ENCODE results near the gene AKAP5. TPM values are rescaled to one million over a fixed set of nuclear protein-coding genes. Genes with fewer than 3 reads are reported as not detected.

AKAP5 gene
- total and polyA plus RNA-seq, 8 donors, result 0.04 to 0.37 (median 0.16) TPM

DNA sequence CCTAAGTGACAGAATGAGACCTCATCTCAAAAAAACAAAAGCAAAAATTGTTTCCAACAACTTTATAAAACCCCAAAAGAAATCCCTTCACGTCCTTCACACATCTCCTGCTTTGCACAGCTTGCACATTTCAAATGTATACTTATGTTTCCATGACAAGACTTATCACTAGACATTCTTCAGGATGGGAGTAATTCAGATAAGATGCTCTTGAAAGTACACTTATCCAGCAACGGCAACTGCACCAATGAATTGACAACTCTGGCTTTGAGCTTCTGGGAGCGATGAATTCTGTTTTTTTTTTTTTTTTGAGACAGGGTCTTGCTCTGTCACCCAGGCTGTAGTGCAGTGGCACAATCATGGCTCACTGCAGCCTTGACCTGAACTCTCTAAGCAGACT lies 30.8 kb upstream of the AKAP5 start:
- TF ChIP-seq, protein P1, sequence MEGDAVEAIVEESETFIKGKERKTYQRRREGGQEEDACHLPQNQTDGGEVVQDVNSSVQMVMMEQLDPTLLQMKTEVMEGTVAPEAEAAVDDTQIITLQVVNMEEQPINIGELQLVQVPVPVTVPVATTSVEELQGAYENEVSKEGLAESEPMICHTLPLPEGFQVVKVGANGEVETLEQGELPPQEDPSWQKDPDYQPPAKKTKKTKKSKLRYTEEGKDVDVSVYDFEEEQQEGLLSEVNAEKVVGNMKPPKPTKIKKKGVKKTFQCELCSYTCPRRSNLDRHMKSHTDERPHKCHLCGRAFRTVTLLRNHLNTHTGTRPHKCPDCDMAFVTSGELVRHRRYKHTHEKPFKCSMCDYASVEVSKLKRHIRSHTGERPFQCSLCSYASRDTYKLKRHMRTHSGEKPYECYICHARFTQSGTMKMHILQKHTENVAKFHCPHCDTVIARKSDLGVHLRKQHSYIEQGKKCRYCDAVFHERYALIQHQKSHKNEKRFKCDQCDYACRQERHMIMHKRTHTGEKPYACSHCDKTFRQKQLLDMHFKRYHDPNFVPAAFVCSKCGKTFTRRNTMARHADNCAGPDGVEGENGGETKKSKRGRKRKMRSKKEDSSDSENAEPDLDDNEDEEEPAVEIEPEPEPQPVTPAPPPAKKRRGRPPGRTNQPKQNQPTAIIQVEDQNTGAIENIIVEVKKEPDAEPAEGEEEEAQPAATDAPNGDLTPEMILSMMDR (IDR thresholded peaks at IDR 0.05), result no peak
- Histone ChIP-seq H3K27ac (no peak overlapping the region), H3K4me1 (no peaks in the 10 kb centered on the region), H3K27me3 (no peaks in the 10 kb centered on the region), H3K9me3 (no peaks in the 10 kb centered on the region), H3K4me3 (no peak overlapping the region), H3K36me3 (peaks cover 0 to 46% (median 10%) of the 10 kb centered on the region in 3 donors)
- WGBS, 2 donors, result 79 to 84% methylated on average over 3 of the region's 3 CpGs
- intact Hi-C loops (cut with DNase I), result no loop called here
- DNase-seq (no peak), FAIRE-seq (no peak), ATAC-seq (no peak)

DNA sequence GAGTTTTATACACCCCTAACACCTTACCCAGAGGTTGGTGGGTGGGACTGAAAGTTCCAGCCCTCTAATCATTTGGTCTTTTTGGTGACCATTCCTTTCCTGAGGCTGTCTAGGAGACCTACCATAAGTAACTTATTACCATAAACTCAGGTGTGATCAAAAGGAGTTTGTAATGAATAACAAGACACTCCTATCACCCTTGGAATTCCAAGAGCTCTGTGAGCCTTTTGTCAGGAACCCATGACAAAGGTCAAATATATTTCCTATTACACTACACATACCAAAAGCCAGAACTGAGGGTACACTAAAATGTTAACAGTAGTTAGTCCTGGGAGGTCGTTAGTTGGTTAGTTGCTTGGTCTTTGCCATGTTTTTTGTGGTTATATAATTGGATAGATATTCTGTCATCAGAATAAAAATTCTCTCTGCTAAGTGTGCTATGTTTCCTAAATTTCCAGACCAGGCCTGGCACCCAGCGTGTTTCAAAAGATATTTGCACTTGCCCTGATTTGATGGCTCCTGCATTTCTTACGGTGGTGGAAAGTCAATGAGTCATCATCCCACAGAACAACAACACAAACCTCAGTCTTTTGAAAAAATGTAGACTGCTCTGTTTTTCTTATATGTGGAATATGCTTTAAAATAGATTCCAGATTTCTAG lies 27.0 kb upstream of the AKAP5 start:
- H3K27me3 ChIP-seq, result no peaks in the 10 kb centered on the region
- ATAC-seq (peak; percentile 69 to 77 (median 74)), FAIRE-seq (no peak), DNase-seq (no peak)
- no peaks in the 10 kb centered on the region for H3K4me1 ChIP-seq
- 54 to 58% methylated on average over 3 of the region's 3 CpGs for WGBS, 2 donors
- intact Hi-C loops (cut with DNase I), result no loop called here
- TF ChIP-seq, protein P1 (IDR thresholded peaks at IDR 0.05), result no peak
- H3K27ac ChIP-seq, result peak overlapping the region; percentile 40 to 71 (median 56)
- H3K9me3 ChIP-seq, result no peaks in the 10 kb centered on the region
- peaks cover 0 to 49% (median 0%) of the 10 kb centered on the region in 3 donors for H3K36me3 ChIP-seq
- no peak overlapping the region for H3K4me3 ChIP-seq

DNA sequence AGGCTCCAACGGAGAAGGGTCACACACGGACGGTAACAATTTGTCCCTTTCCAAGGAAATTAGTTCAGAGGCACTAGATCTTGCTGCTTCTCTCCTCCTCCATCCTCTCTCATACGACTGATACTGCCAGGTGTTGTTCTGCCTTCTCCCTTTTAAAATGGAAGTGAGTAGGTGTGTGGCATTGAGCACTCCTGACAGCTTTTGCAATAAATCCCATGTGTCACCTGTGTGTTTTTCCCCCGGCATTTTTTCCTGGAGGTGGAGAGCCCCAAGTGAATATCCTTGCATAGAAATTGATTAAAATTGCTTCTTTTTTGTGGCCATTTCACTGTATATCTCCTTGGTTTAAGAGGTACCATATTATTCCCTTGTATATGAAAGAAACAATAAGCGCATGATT lies 26.2 kb upstream of the AKAP5 start:
- no peaks in the 10 kb centered on the region for H3K4me1 ChIP-seq
- TF ChIP-seq, protein P1 (IDR thresholded peaks at IDR 0.05), result no peak
- H3K36me3 ChIP-seq, result peaks cover 0 to 48% (median 0%) of the 10 kb centered on the region in 3 donors
- peak overlapping the region; percentile 2 to 71 (median 50) for H3K27ac ChIP-seq
- 91 to 93% methylated on average over 6 of the region's 6 CpGs for WGBS, 2 donors
- intact Hi-C loops (cut with DNase I), result no loop called here
- DNase-seq (no peak), ATAC-seq (no peak), FAIRE-seq (no peak)
- H3K4me3 ChIP-seq, result no peak overlapping the region
- H3K9me3 ChIP-seq, result no peaks in the 10 kb centered on the region
- no peaks in the 10 kb centered on the region for H3K27me3 ChIP-seq

GRCh38 chr14:64440494-64440893 lies 24.8 kb upstream of the AKAP5 start:
- ATAC-seq, result no peak
- H3K36me3 ChIP-seq, result peaks cover 0 to 41% (median 0%) of the 10 kb centered on the region in 3 donors

More at GRCh38 chr14:64440494-64440893, 24.8 kb upstream of the AKAP5 start:
- no peak for DNase-seq
- Histone ChIP-seq H3K27ac (no peak overlapping the region), H3K9me3 (no peaks in the 10 kb centered on the region), H3K4me3 (no peak overlapping the region), H3K27me3 (no peaks in the 10 kb centered on the region), H3K4me1 (no peaks in the 10 kb centered on the region)
- WGBS, 2 donors, result 96 to 100% methylated on average over 3 of the region's 3 CpGs
- TF ChIP-seq, protein P1 (IDR thresholded peaks at IDR 0.05), result no peak
- no peak for FAIRE-seq
- intact Hi-C loops (cut with DNase I), result no loop called here

All from pancreas (tissue), 10 donors.